ENCODE data around the gene STARD10. TPM values are rescaled to one million over a fixed set of nuclear protein-coding genes. Genes with fewer than 3 reads are reported as not detected.

Gene STARD10
- total RNA-seq, 1 experiment from 2014 or later: 58.4 TPM

DNA sequence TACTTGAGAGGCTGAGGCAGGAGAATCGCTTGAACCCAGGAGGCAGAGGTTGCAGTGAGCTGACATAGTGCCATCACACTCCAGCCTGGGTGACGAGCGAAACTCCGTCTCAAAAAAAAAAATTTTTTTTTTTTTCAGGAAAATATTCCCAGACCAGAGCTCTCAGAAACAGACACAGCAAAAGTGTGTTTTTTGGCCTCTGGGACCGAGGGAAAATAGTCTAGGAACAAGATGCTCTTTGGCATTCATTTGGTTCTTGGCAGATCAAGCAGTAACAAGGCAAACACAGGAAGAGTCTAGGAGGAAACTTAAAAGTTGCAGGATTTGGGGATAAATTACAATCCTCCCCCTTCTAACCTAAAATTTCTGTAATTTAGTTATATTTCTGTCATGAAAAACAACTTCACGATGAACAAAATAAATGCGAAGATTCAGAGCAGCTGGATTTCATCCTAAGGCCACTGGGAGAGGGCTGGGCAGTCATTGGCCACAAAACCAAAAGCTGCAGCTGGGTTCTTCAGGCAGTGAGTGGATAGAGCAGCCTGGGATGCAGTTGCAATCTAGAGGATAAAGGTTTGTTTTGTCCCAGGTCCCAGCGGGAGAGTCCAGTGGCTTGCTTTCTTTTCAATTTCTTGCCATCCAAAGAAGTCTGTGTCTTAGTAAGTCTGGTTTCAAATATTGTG, 40.1 kb upstream of the STARD10 start:
- ChIA-PET POLR2A (no interaction called here), CTCF (interaction anchor here (1.1 kb wide), 1 partner anchor 109 kb away, joined by 3 read pairs; no protein-coding TSS in a partner anchor), RAD21 (ENCODE audit: low non-redundant PET in 1 of 2, low total read pairs in 2 of 2, uncharacterized antibody in 2 of 2, unreplicated experiment in 2 of 2) (no interaction called here)
- H3K9me3 ChIP-seq (ENCODE audit: control insufficient read depth in 1 of 2, insufficient read depth in 1 of 2, low read depth in 1 of 2, low read length in 2 of 2): no peaks in the 10 kb centered on the region
- no peak overlapping the region for H2AFZ ChIP-seq (ENCODE audit: low read depth, low read length, poor library complexity, severe bottlenecking)
- H3K4me2 ChIP-seq (ENCODE audit: low read length): no peak overlapping the region
- no peaks in the 10 kb centered on the region for H3K27me3 ChIP-seq (ENCODE audit: insufficient read depth, low read length)
- no peak for TF ChIP-seq ELF1 (IDR thresholded peaks at IDR 0.05; ENCODE audit: borderline replicate concordance, low read depth)
- TF ChIP-seq RAD21 (IDR thresholded peaks at IDR 0.05; ENCODE audit: low read depth): no peak
- no peak for TF ChIP-seq SIN3A (IDR thresholded peaks at IDR 0.05; ENCODE audit: low read depth)
- no peak for TF ChIP-seq REST (IDR thresholded peaks at IDR 0.05; ENCODE audit: low read depth)
- no peak for TF ChIP-seq EZH2 (IDR thresholded peaks at IDR 0.05)
- TF ChIP-seq EZH2phosphoT487 (IDR thresholded peaks at IDR 0.05; ENCODE audit: borderline replicate concordance): no peak
- no peak for TF ChIP-seq POLR2AphosphoS5 (IDR thresholded peaks at IDR 0.05; ENCODE audit: low read depth, low read length)
- TF ChIP-seq, protein P1, sequence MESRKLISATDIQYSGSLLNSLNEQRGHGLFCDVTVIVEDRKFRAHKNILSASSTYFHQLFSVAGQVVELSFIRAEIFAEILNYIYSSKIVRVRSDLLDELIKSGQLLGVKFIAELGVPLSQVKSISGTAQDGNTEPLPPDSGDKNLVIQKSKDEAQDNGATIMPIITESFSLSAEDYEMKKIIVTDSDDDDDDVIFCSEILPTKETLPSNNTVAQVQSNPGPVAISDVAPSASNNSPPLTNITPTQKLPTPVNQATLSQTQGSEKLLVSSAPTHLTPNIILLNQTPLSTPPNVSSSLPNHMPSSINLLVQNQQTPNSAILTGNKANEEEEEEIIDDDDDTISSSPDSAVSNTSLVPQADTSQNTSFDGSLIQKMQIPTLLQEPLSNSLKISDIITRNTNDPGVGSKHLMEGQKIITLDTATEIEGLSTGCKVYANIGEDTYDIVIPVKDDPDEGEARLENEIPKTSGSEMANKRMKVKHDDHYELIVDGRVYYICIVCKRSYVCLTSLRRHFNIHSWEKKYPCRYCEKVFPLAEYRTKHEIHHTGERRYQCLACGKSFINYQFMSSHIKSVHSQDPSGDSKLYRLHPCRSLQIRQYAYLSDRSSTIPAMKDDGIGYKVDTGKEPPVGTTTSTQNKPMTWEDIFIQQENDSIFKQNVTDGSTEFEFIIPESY (IDR thresholded peaks at IDR 0.05; ENCODE audit: extremely low read depth, insufficient replicate concordance, low read length): no peak
- no peak for TF ChIP-seq EGR1 (IDR thresholded peaks at IDR 0.05; ENCODE audit: low read depth)
- no peak for TF ChIP-seq POLR2A (IDR thresholded peaks at IDR 0.05; ENCODE audit: borderline replicate concordance, extremely low read depth, insufficient read depth, insufficient read length)
- H3K4me3 ChIP-seq (replicated peaks in 1 of 2; ENCODE audit: low read depth in 1 of 2, low read length in 2 of 2): no peak overlapping the region
- no peaks in the 10 kb centered on the region for H3K36me3 ChIP-seq (ENCODE audit: control insufficient read depth in 1 of 2, insufficient read depth in 2 of 2, low read length in 2 of 2)
- no peak overlapping the region for H3K9ac ChIP-seq (ENCODE audit: low read length)
- intact Hi-C loops (cut with micrococcal nuclease): no loop called here
- DNase-seq (ENCODE audit: low read depth, low spot score) (no peak), ATAC-seq (no peak)
- H3K4me1 ChIP-seq (ENCODE audit: control insufficient read depth in 1 of 2, insufficient read depth in 2 of 2, low read length in 2 of 2): peaks cover 0 to 6% of the 10 kb centered on the region in 2 experiments; a peak in 2 of 4 replicates
- H3K9me2 ChIP-seq (ENCODE audit: insufficient read depth): no peaks in the 10 kb centered on the region
- H4K20me1 ChIP-seq (ENCODE audit: insufficient read depth): no peaks in the 10 kb centered on the region
- no TSS peak for BruUV-seq (replicated peaks)
- no peak overlapping the region for H3K27ac ChIP-seq (ENCODE audit: low read depth, low read length)
- no peaks in the 10 kb centered on the region for H3K79me2 ChIP-seq (ENCODE audit: insufficient read depth, low read length)

Measured in HCT116 (cell line).